GM06990 (cell line): ENCODE results near the gene AKT1.

Experiments used
- DNase-seq: peaks from one replicate; pipeline ENCODE4 v3.0.0-alpha.2; 2011; ENCODE audit not compliant: insufficient read length; ENCODE audit errors: extremely low read depth
- H3K27me3 ChIP-seq: replicated peaks from 2 replicates; pipeline ENCODE4 v1.6.0; 2011; ENCODE audit warnings: low read length; ENCODE audit not compliant: control insufficient read depth, insufficient read depth
- H3K36me3 ChIP-seq: 2 replicates; pipeline ENCODE4 v1.5.1; 2011; ENCODE audit warnings: low read length; ENCODE audit not compliant: control insufficient read depth, insufficient read depth
- H3K4me3 ChIP-seq: replicated peaks from 2 replicates; pipeline ENCODE4 v1.5.1; 2011; ENCODE audit warnings: low read depth, mild to moderate bottlenecking, control low read depth, low read length
- TF ChIP-seq, protein P1 (sequence below): IDR thresholded peaks from 2 replicates; pipeline ENCODE4 v1.5.1; 2011; ENCODE audit warnings: low read length, control low read depth, mild to moderate bottlenecking, inconsistent platforms; ENCODE audit not compliant: insufficient read depth, poor library complexity, severe bottlenecking

AKT1 gene

DNA sequence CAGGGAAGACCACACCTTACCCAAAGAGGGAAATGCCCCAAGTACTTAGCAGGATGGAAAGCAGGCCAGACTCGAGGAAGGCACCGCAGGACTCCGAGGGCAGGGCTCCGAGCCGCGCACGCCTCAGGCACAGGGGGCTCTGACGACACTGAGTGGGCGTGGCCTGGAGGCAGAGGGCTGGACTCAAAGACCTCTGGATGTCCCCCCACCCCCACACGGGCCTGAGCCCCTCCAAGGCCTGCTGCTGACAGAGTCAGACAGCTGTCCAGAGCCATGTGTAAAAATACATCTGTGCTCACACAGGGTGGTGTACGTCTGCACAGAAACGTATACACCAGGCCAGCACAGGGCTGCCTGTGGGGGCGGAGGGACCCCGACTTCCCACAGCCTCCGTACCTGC, 1.4 kb downstream of the AKT1 start:
- DNase-seq: peak; percentile 66
- TF ChIP-seq, protein P1, sequence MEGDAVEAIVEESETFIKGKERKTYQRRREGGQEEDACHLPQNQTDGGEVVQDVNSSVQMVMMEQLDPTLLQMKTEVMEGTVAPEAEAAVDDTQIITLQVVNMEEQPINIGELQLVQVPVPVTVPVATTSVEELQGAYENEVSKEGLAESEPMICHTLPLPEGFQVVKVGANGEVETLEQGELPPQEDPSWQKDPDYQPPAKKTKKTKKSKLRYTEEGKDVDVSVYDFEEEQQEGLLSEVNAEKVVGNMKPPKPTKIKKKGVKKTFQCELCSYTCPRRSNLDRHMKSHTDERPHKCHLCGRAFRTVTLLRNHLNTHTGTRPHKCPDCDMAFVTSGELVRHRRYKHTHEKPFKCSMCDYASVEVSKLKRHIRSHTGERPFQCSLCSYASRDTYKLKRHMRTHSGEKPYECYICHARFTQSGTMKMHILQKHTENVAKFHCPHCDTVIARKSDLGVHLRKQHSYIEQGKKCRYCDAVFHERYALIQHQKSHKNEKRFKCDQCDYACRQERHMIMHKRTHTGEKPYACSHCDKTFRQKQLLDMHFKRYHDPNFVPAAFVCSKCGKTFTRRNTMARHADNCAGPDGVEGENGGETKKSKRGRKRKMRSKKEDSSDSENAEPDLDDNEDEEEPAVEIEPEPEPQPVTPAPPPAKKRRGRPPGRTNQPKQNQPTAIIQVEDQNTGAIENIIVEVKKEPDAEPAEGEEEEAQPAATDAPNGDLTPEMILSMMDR: no peak
- Histone ChIP-seq H3K36me3 (peaks cover 18% of the 10 kb centered on the region), H3K27me3 (peaks cover 1% of the 10 kb centered on the region; the same call in 1 of the 2 replicates), H3K4me3 (peak overlapping the region; percentile 81)

DNA sequence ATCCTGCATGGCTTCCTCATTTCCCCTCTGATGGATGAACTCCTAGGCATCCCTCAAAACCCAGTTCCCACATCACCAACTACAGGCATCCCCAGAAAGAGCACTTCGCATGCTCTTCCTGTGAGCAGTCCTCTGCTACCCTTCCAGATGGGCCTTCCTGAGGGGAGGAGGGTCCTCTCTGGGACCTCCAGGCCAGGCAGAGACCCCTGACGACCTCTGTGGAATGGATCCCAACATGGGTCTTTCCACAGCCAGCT, 1.9 kb downstream of the AKT1 start:
- TF ChIP-seq, protein P1: no peak
- H3K36me3 ChIP-seq: peaks cover 18% of the 10 kb centered on the region
- DNase-seq: no peak
- H3K4me3 ChIP-seq: no peak overlapping the region; the same call in 1 of the 2 replicates
- H3K27me3 ChIP-seq: peaks cover 1% of the 10 kb centered on the region; the same call in 1 of the 2 replicates

DNA sequence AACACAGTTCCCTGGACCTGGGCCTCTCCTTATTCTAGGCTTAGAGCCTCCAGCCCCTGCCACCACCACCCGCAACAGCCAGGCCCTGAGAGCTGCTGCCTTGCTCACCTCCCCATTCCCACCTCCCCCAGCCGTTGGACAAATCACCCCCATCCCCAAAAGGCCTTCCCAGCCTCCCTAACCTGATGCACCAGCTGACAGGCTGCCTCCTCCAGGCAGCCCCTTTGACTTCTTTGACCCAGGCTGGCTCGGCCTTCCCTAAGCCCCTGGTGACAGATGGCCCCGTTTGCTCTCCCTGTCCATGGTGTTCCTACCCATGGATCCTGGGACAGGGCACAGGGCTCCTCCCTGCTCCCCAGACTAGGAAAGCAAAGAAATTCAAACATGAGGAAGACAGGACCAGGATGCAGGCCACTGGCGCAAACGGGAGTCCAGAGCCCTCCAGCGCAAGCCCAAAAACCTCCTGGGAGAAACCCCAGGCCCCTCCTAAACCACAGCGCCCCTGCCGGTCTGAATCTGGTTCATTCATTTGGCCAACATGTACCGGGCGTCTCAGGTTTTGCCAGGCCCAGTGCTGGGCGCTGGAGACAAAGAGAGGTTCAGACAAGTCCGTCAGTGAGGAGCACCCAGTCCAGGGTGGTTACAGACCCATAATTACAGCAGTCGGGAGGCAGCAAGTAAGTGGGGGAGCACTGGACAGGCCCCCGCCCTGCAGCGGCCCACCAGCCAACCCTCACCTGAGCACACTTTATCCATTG, 2.4 kb downstream of the AKT1 start:
- TF ChIP-seq, protein P1: no peak
- Histone ChIP-seq H3K4me3 (no peak overlapping the region), H3K36me3 (peaks cover 18% of the 10 kb centered on the region), H3K27me3 (0 out of 2 replicates have a peak, but pooled peaks cover 1% of the 10 kb centered on the region)
- DNase-seq: no peak

DNA sequence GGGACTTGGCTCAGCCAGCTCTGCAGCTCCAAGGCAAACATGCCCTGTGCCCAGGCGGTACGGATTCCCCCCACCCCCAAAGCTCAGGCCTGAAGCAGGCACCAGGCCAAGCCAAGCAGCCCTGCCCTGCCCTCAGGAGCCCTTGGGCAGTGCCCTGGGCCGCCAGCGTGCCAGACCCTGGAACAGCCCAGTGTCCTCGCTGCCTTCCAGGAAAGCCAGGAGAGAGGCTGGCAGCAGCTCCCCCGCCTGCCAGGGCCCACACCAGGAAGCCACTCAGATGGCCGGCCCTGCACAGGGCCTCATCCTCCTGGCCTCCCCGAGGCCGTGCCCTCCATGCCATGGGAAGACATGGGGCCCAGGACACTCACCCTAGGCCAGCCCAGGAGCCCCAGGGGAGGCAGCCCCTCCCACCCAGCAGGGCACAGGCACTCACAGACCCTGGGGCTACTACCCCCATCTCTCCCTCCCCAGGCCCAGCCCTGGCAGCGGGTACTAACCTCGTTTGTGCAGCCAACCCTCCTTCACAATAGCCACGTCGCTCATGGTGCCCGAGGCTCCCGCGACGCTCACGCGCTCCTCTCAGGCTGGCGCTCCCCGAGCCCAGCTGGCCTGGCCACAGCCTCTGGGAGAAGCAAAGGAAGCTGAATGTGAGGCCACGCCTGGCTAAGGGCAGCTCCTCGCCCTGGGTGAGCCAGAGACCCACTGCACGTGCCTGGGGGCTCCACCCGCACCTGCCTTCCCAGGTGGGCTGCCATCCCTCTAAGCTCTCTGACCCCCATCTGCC, 3.3 kb downstream of the AKT1 start:
- Histone ChIP-seq H3K4me3 (no peak overlapping the region), H3K27me3 (0 out of 2 replicates have a peak, but pooled peaks cover 1% of the 10 kb centered on the region), H3K36me3 (peaks cover 22% of the 10 kb centered on the region)
- TF ChIP-seq, protein P1: no peak
- DNase-seq: no peak

GRCh38 chr14:104791425-104791824, 4.1 kb downstream of the AKT1 start:
- Histone ChIP-seq H3K4me3 (no peak overlapping the region), H3K27me3 (no peaks in the 10 kb centered on the region), H3K36me3 (peaks cover 22% of the 10 kb centered on the region)
- TF ChIP-seq, protein P1: no peak
- no peak for DNase-seq
